Breast epithelium (tissue), 3 donors: ENCODE measurements around the gene KIF12.

Experiments
- CTCF ChIP-seq, 3 donors: fragments of 450-650 bp; IDR thresholded peaks; one replicate each; pipeline ENCODE4 v1.5.1; 2016 to 2017; ENCODE audit warnings: antibody characterized with exemption in 3 of 3, mild to moderate bottlenecking in 3 of 3, moderate library complexity in 3 of 3
- POLR2A ChIP-seq: fragments of 450-650 bp; IDR thresholded peaks from one replicate; pipeline ENCODE4 v1.6.1; 2016; ENCODE audit warnings: antibody characterized with exemption, mild to moderate bottlenecking, moderate library complexity

GRCh38 chr9:114086607-114087006 is 12.5 kb downstream of the KIF12 start:
- TF ChIP-seq CTCF (IDR thresholded peaks at IDR 0.05) (no peak), POLR2A (no peak)
